DND-41 (cell line): ENCODE data around the gene CACNA2D3.

Experiments
- ATAC-seq: fragments of 200-7000 bp; cut with Tn5 transposase; 3 replicates; pipeline ENCODE4 v1.9.1; 2021; ENCODE audit warnings: low read depth; ENCODE audit not compliant: insufficient read depth
- DNase-seq: peaks from one replicate; pipeline ENCODE4 v3.0.0-alpha.2; 2020
- H2AFZ ChIP-seq: 2 replicates; pipeline ENCODE4 v1.6.0; 2012; ENCODE audit warnings: low read depth, low read length
- H3K27ac ChIP-seq: 2 replicates; pipeline ENCODE4 v1.5.1; 2012; ENCODE audit warnings: low read length, inconsistent platforms
- H3K27me3 ChIP-seq: fragments of 200-600 bp; sonication (generic); 2 replicates; pipeline ENCODE4 v1.6.0; 2012; ENCODE audit warnings: low read length, mild to moderate bottlenecking, inconsistent platforms; ENCODE audit not compliant: insufficient read depth, poor library complexity
- H3K36me3 ChIP-seq: 2 replicates; pipeline ENCODE4 v1.5.1; 2012; ENCODE audit warnings: low read length, inconsistent platforms; ENCODE audit not compliant: insufficient read depth
- H3K4me1 ChIP-seq: 2 replicates; pipeline ENCODE4 v1.5.1; 2012; ENCODE audit warnings: mild to moderate bottlenecking, low read length; ENCODE audit not compliant: insufficient read depth
- H3K4me2 ChIP-seq: 2 replicates; pipeline ENCODE4 v1.6.0; 2012; ENCODE audit warnings: mild to moderate bottlenecking, moderate library complexity, low read length, inconsistent platforms; ENCODE audit not compliant: insufficient read depth
- H3K4me3 ChIP-seq, 2 experiments: fragments of 200-600 bp in 1 of 2; shearing (Covaris generic) in 1 of 2; 2 replicates each; pipeline ENCODE4 v1.5.1; 2012 to 2016; ENCODE audit warnings: inconsistent platforms in 2 of 2, low read length in 2 of 2, mild to moderate bottlenecking in 2 of 2, low read depth in 1 of 2, moderate library complexity in 1 of 2
- H3K79me2 ChIP-seq: 2 replicates; pipeline ENCODE4 v1.6.0; 2012; ENCODE audit warnings: low read length, inconsistent platforms; ENCODE audit not compliant: insufficient read depth
- H3K9ac ChIP-seq: 2 replicates; pipeline ENCODE4 v1.6.0; 2012; ENCODE audit warnings: low read depth, mild to moderate bottlenecking, inconsistent platforms, low read length, moderate library complexity
- H3K9me3 ChIP-seq: 2 replicates; pipeline ENCODE4 v1.5.1; 2012; ENCODE audit warnings: low read length, moderate library complexity, mild to moderate bottlenecking, inconsistent platforms; ENCODE audit not compliant: insufficient read depth, severe bottlenecking
- H4K20me1 ChIP-seq: 2 replicates; pipeline ENCODE4 v1.6.0; 2012; ENCODE audit warnings: low read length; ENCODE audit not compliant: insufficient read depth
- CTCF ChIP-seq: IDR thresholded peaks from 2 replicates; pipeline ENCODE4 v1.5.1; 2012; ENCODE audit warnings: borderline replicate concordance, low read length, moderate library complexity, mild to moderate bottlenecking; ENCODE audit not compliant: poor library complexity, severe bottlenecking; ENCODE audit errors: extremely low read depth
- EZH2 ChIP-seq: IDR thresholded peaks from 3 replicates; pipeline ENCODE4 v1.6.1; 2012; ENCODE audit warnings: borderline replicate concordance, low read depth, mild to moderate bottlenecking, moderate library complexity, low read length, inconsistent platforms; ENCODE audit not compliant: severe bottlenecking

CACNA2D3 gene

DNA sequence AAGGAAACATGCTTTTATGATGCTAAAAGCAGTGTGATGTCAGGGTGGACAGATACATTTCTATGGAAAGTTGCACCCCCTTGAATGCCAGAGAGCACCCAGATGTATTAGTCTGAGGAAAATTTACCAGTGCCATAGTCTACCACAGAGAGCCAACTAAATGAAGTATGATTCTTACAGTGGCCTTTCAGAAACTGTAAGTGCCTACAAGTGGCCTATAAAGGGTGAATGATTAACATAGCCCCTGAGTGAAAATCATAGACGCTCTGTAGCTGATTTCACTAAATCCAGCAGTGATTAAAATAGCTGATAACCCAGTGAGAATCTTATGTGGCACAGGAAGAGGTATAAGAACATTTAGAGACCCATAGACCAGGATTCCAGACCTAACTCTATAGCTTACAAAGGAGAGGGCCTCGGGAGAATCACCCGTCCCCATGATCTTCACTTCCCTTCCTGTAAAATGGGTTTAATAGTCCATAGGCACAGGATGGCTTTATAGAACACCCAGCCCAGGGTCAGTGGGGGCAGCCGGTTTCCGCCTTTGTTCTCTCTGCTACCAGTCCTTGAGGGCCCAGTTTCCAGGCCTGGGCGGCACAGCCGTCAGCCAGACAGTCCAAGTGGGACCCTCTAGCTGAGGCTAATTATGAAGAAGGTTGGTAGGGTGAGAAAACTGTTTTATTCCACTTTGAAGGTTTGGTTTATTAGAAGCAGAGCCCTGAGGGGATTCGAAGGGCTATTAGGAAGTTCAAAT, 35.5 kb upstream of the CACNA2D3 start:
- no peak overlapping the region for H3K9ac ChIP-seq
- peaks cover 2% of the 10 kb centered on the region for H3K27me3 ChIP-seq
- H3K79me2 ChIP-seq = no peaks in the 10 kb centered on the region

DNA sequence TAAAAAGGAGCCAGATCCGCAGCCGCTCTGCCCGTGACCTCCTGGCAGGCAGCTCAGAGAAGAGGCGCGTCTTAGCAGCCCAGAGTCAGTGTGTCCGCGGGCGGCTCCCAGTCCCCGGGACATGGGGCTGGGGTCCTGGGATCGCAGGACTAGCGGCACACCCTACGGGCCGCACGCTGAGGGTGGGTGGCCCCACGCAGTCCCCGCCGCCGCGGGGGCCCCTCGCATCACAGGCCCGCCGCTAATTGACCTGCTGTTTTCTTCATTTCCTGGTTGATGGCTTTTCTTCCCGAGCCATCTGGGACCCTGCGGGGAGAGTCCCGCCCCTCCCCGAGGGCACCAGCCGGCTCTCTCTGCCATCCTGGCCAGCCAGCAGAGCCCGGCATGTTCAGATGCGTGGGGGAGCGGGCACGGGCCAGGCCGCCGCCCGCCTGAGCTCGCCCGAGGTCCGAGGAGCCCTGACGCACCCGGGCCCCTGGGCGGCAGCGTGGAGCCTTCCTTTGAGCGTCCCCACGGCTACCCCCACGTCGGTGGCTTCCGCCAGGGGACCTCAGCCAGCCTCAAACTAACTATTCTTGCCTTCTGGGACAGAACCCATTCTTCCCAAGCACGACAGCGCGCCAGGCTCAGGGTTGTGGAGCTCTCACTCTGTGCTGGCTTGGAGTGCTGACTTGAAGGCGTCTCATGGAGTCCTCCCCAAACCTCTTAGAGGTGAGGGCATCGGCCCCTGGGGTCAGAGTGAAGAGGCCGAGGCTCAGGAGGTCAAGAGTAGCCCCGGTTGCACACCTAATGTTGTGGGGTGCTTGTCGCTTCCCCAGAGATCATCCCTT, 34.6 kb upstream of the CACNA2D3 start:
- no peak overlapping the region for H3K9ac ChIP-seq
- no peak overlapping the region for H3K4me3 ChIP-seq

More for the DNA sequence above, 35.5 kb upstream of the CACNA2D3 start:
- TF ChIP-seq EZH2 (no peak), CTCF (no peak)
- Histone ChIP-seq H3K4me3 (no peak overlapping the region), H3K4me1 (no peaks in the 10 kb centered on the region), H3K27ac (no peak overlapping the region), H3K9me3 (no peaks in the 10 kb centered on the region), H4K20me1 (no peaks in the 10 kb centered on the region), H3K36me3 (no peaks in the 10 kb centered on the region), H2AFZ (no peak overlapping the region), H3K4me2 (no peak overlapping the region)
- no peak for ATAC-seq
- no peak for DNase-seq

DNA sequence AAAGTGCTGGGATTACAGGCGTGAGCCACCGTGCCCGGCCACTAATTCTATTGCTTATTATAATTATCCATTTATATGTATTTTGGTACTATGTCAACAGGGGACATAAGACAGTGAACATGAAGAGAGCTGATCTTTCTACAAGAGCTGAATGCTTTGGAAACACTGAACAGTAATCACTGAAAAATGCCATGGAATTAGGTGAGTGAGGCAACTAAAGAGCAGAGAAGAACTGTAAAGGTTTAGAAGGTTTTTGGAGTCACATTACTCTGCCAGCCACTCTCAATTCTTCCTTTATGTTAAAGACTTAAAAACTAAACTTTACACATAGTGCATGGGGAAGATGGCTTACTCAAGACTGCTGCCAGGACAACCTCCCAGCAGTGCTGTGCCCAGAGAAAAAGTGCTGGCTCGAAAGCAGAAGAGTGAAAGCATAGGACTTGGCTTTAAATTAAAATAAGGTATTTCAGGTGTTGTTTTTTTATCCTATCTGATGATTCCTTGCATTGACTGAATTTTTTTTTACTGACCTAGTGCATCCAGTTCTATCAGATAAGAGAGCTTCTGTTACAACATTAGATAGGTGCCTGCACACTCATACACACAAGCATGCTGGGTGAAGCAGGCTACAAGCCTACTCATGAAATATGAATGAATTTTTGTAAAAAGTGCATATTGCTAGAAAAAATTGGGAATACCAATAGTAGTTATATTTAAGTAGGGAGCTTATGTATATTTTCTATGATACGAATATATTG, 28.7 kb upstream of the CACNA2D3 start:
- no peak overlapping the region for H3K9ac ChIP-seq
- H2AFZ ChIP-seq = no peak overlapping the region
- H3K4me2 ChIP-seq = no peak overlapping the region
- H3K4me1 ChIP-seq = no peaks in the 10 kb centered on the region
- ATAC-seq (no peak), DNase-seq (no peak)
- H3K4me3 ChIP-seq = no peak overlapping the region
- no peaks in the 10 kb centered on the region for H3K9me3 ChIP-seq
- no peaks in the 10 kb centered on the region for H3K79me2 ChIP-seq
- no peak overlapping the region for H3K27ac ChIP-seq
- H3K27me3 ChIP-seq = no peaks in the 10 kb centered on the region
- TF ChIP-seq CTCF (no peak), EZH2 (no peak)
- no peaks in the 10 kb centered on the region for H4K20me1 ChIP-seq
- H3K36me3 ChIP-seq = no peaks in the 10 kb centered on the region

More for the DNA sequence above, 34.6 kb upstream of the CACNA2D3 start:
- no peak for ATAC-seq
- no peak overlapping the region for H3K4me2 ChIP-seq
- no peak for DNase-seq
- H3K4me1 ChIP-seq = no peaks in the 10 kb centered on the region
- no peaks in the 10 kb centered on the region for H3K9me3 ChIP-seq
- H2AFZ ChIP-seq = no peak overlapping the region
- no peaks in the 10 kb centered on the region for H3K79me2 ChIP-seq
- no peaks in the 10 kb centered on the region for H3K36me3 ChIP-seq
- no peaks in the 10 kb centered on the region for H4K20me1 ChIP-seq
- H3K27ac ChIP-seq = no peak overlapping the region
- TF ChIP-seq CTCF = no peak
- TF ChIP-seq EZH2 = no peak
- no peaks in the 10 kb centered on the region for H3K27me3 ChIP-seq
